HG03342 (cell line): Measurements from ENCODE around the gene FAIM2.

Experiments
- ATAC-seq: cut with Tn5 transposase; IDR thresholded peaks from one replicate; pipeline ENCODE4 v1.9.1; 2021; ENCODE audit warnings: mild to moderate bottlenecking, moderate library complexity; ENCODE audit not compliant: unreplicated experiment

FAIM2 gene

GRCh38 chr12:49827401-49828099, 76.2 kb downstream of the FAIM2 start:
- ATAC-seq, result no peak

GRCh38 chr12:49827051-49827400, 76.7 kb downstream of the FAIM2 start:
- no peak for ATAC-seq

- no peak for ATAC-seq
Measured at GRCh38 chr12:49825971-49826421, 77.7 kb downstream of the FAIM2 start.

- ATAC-seq, result no peak
Measured at GRCh38 chr12:49825360-49825970, 78.2 kb downstream of the FAIM2 start.

GRCh38 chr12:49824895-49825294, 78.8 kb downstream of the FAIM2 start:
- ATAC-seq, result no peak

- no peak for ATAC-seq
Measured at GRCh38 chr12:49824416-49824815, 79.3 kb downstream of the FAIM2 start.

- no peak for ATAC-seq
Measured at GRCh38 chr12:49823951-49824350, 79.7 kb downstream of the FAIM2 start.

GRCh38 chr12:49823350-49823749, 80.3 kb downstream of the FAIM2 start:
- no peak for ATAC-seq

- ATAC-seq, result no peak
Measured at GRCh38 chr12:49821373-49822287, 82.1 kb downstream of the FAIM2 start.

GRCh38 chr12:49819786-49820185, 83.9 kb downstream of the FAIM2 start:
- ATAC-seq, result no peak

GRCh38 chr12:49818241-49818895, 85.3 kb downstream of the FAIM2 start:
- ATAC-seq, result no peak
